ENCODE data around the gene AVPI1.

DNA sequence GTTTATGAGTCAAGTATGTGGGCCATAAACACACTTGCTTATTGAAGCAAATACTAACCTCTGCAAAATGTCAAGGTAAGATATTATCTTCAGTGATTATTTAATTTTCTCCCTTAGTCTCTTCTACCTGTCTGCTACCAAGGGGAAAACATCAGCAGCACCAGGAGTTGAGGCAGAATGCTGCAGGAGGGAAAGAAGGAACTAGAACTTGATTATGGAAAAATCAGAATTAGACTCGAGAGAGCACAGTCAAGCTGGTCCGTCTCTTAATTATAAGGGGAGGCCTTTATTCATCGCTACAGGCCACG lies 45.0 kb upstream of the AVPI1 start:
- TF ChIP-seq POLR2AphosphoS5 (IDR thresholded peaks at IDR 0.05; ENCODE audit: low read depth, low read length) (no peak), TAF1 (IDR thresholded peaks at IDR 0.05; ENCODE audit: borderline replicate concordance, low read depth, low read length) (no peak), POLR2A (IDR thresholded peaks at IDR 0.05; ENCODE audit: low read depth, low read length) (no peak)

All from GM12892 (cell line).